Fibroblast of villous mesenchyme (primary cell): ENCODE results near the gene HIP1R. TPM values are rescaled to one million over a fixed set of nuclear protein-coding genes. Genes with fewer than 3 reads are reported as not detected.
"Not testable (repeated sequence)": the region's sequence is repeated elsewhere in the genome, so short reads cannot be mapped to it uniquely, and the experiment has no call there.

Experiments used
- DNase-seq: peaks from one replicate; pipeline ENCODE4 v3.0.0-alpha.2; 2010; ENCODE audit warnings: low read depth
- H3K4me3 ChIP-seq: 2 replicates; pipeline ENCODE4 v1.5.1; 2011; ENCODE audit warnings: low read depth, mild to moderate bottlenecking, low read length
- CTCF ChIP-seq: IDR thresholded peaks from 2 replicates; pipeline ENCODE4 v1.5.1; 2012; ENCODE audit warnings: low read depth, mild to moderate bottlenecking, low read length; ENCODE audit not compliant: insufficient read depth
- total RNA-seq: library from RNA; depleted of rRNA; stranded (reverse); fragments of >200 nt; gene quantifications from 2 replicates; pipeline ENCODE4 v1.2.3, GENCODE V29; 2012

The HIP1R gene
- total RNA-seq, 1 donor, result 11.2 TPM

GRCh38 chr12:122887819-122888212, 52.6 kb downstream of the HIP1R start:
- no peak overlapping the region for H3K4me3 ChIP-seq
- TF ChIP-seq CTCF, result no peak
- no peak for DNase-seq

- no peak for TF ChIP-seq CTCF
- no peak overlapping the region for H3K4me3 ChIP-seq
- DNase-seq, result peak; percentile 74
Measured at GRCh38 chr12:122888232-122888752, 53.0 kb downstream of the HIP1R start.

- DNase-seq, result no peak
- TF ChIP-seq CTCF, result no peak
- H3K4me3 ChIP-seq, result no peak overlapping the region
Measured at GRCh38 chr12:122889761-122890520, 54.7 kb downstream of the HIP1R start.

- TF ChIP-seq CTCF, result no peak
- peak overlapping the region; percentile 26 for H3K4me3 ChIP-seq
- peak; percentile 74 for DNase-seq
Measured at GRCh38 chr12:122891661-122892525, 56.6 kb downstream of the HIP1R start.

GRCh38 chr12:122892724-122893123, 57.5 kb downstream of the HIP1R start:
- not testable (repeated sequence) for DNase-seq, H3K4me3 ChIP-seq

GRCh38 chr12:122893208-122894153, 58.2 kb downstream of the HIP1R start:
- no peak for DNase-seq
- H3K4me3 ChIP-seq, result peak overlapping the region; percentile 92
- no peak for TF ChIP-seq CTCF
